ENCODE measurements around the gene SORBS2.

Gene SORBS2

DNA sequence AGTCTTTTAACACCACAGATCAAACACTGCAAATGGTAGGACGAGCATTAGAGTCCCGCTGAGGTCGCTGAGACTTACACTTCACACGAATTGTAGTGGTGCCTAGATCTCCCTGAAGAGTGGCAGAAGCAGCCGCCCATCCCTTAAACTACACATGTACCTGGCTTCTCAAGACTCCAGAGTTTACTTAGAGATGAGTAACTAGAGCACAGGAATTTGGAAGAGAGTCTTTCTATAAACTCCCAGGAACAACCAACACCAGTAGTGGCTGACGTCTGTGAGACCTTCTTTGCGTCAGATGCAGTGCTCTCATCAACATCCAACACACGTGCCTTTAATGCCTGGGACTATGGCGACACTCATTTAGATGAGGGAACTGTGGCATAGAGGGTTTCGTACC, 12.6 kb downstream of the SORBS2 start:
- DNase-seq (ENCODE audit: low spot score) (no peak), ATAC-seq (ENCODE audit: low read depth) (no peak)
- no peaks in the 10 kb centered on the region for H3K27me3 ChIP-seq (ENCODE audit: insufficient read depth, poor library complexity, severe bottlenecking)
- no peaks in the 10 kb centered on the region for H3K36me3 ChIP-seq (ENCODE audit: low read depth)
- no peak overlapping the region for H3K4me3 ChIP-seq (ENCODE audit: severe bottlenecking)
- H3K4me1 ChIP-seq (ENCODE audit: insufficient read depth, poor library complexity, severe bottlenecking) = no peaks in the 10 kb centered on the region
- H3K9me3 ChIP-seq (ENCODE audit: severe bottlenecking) = no peaks in the 10 kb centered on the region
- no peak overlapping the region for H3K27ac ChIP-seq (ENCODE audit: poor library complexity, severe bottlenecking)
- TF ChIP-seq, protein P1, sequence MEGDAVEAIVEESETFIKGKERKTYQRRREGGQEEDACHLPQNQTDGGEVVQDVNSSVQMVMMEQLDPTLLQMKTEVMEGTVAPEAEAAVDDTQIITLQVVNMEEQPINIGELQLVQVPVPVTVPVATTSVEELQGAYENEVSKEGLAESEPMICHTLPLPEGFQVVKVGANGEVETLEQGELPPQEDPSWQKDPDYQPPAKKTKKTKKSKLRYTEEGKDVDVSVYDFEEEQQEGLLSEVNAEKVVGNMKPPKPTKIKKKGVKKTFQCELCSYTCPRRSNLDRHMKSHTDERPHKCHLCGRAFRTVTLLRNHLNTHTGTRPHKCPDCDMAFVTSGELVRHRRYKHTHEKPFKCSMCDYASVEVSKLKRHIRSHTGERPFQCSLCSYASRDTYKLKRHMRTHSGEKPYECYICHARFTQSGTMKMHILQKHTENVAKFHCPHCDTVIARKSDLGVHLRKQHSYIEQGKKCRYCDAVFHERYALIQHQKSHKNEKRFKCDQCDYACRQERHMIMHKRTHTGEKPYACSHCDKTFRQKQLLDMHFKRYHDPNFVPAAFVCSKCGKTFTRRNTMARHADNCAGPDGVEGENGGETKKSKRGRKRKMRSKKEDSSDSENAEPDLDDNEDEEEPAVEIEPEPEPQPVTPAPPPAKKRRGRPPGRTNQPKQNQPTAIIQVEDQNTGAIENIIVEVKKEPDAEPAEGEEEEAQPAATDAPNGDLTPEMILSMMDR (IDR thresholded peaks at IDR 0.05; ENCODE audit: poor library complexity, severe bottlenecking) = no peak

DNA sequence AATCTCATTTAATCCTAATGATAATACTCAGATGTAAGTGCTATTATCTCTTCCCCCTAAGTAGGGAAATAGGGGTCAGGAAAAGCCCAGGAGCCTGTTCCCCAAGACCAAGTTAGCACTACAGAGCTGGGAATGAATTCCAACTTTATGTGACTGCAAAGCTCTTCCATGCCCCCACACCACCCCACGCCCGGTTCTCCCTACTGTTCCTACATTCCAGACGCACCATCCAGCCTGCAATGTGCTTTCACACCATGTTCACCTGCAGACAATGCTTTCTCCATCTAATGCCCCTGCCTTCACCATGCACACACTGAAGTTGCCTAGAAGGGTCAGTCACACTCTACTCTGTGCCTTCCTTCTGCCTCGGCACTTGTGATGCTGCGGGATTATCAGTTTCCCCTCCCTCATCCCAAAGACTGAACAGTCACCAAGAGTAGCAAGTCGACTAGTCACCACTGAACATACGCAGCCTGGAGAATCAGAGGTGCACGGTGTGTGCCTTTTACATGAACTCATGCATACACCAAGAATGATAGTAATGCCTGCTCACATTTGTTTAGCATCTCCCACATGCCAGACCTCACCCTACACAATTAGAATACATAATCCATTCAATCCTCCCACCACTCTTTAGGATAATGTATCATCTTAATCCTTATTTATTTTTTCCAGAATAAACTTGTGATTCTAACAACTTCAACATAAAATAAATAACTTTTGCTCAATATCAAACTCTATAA, 14.2 kb downstream of the SORBS2 start:
- no peaks in the 10 kb centered on the region for H3K9me3 ChIP-seq (ENCODE audit: severe bottlenecking)
- no peak overlapping the region for H3K4me3 ChIP-seq (ENCODE audit: severe bottlenecking)
- H3K27me3 ChIP-seq (ENCODE audit: insufficient read depth, poor library complexity, severe bottlenecking) = no peaks in the 10 kb centered on the region
- H3K4me1 ChIP-seq (ENCODE audit: insufficient read depth, poor library complexity, severe bottlenecking) = peaks cover 7% of the 10 kb centered on the region
- DNase-seq (ENCODE audit: low spot score) (no peak), ATAC-seq (ENCODE audit: low read depth) (no peak)
- TF ChIP-seq, protein P1 (IDR thresholded peaks at IDR 0.05; ENCODE audit: poor library complexity, severe bottlenecking) = no peak
- H3K27ac ChIP-seq (ENCODE audit: poor library complexity, severe bottlenecking) = no peak overlapping the region
- H3K36me3 ChIP-seq (ENCODE audit: low read depth) = no peaks in the 10 kb centered on the region

GRCh38 chr4:185797018-185797417, 15.0 kb downstream of the SORBS2 start:
- no peak for ATAC-seq (ENCODE audit: low read depth)
- TF ChIP-seq, protein P1 (IDR thresholded peaks at IDR 0.05; ENCODE audit: poor library complexity, severe bottlenecking) = no peak
- Histone ChIP-seq H3K27ac (ENCODE audit: poor library complexity, severe bottlenecking) (no peak overlapping the region), H3K4me3 (ENCODE audit: severe bottlenecking) (no peak overlapping the region), H3K36me3 (ENCODE audit: low read depth) (no peaks in the 10 kb centered on the region), H3K4me1 (ENCODE audit: insufficient read depth, poor library complexity, severe bottlenecking) (peaks cover 13% of the 10 kb centered on the region), H3K9me3 (ENCODE audit: severe bottlenecking) (no peaks in the 10 kb centered on the region), H3K27me3 (ENCODE audit: insufficient read depth, poor library complexity, severe bottlenecking) (no peaks in the 10 kb centered on the region)
- no peak for DNase-seq (ENCODE audit: low spot score)

DNA sequence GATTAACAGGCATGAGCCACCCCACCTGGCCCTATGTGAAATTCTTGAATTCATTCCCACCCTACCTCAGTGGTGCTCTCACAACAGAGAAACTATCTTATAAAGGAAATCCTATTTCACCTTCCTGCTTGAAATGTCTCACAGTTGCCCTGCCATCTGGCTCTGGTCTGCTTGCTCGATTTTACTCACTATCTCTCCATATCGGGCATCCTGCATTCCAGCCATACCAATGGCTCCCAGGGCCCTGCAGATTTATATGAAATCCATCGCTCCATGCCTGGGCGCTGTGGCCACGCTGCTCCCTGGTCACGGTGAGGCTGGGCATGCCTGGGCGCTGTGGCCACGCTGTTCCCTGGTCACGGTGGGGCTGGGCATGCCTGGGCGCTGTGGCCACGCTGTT, 15.8 kb downstream of the SORBS2 start:
- Histone ChIP-seq H3K4me3 (ENCODE audit: severe bottlenecking) (no peak overlapping the region), H3K27me3 (ENCODE audit: insufficient read depth, poor library complexity, severe bottlenecking) (no peaks in the 10 kb centered on the region), H3K36me3 (ENCODE audit: low read depth) (no peaks in the 10 kb centered on the region), H3K4me1 (ENCODE audit: insufficient read depth, poor library complexity, severe bottlenecking) (peaks cover 13% of the 10 kb centered on the region), H3K27ac (ENCODE audit: poor library complexity, severe bottlenecking) (no peak overlapping the region), H3K9me3 (ENCODE audit: severe bottlenecking) (no peaks in the 10 kb centered on the region)
- ATAC-seq (ENCODE audit: low read depth) (no peak), DNase-seq (ENCODE audit: low spot score) (no peak)
- TF ChIP-seq, protein P1 (IDR thresholded peaks at IDR 0.05; ENCODE audit: poor library complexity, severe bottlenecking) = no peak

DNA sequence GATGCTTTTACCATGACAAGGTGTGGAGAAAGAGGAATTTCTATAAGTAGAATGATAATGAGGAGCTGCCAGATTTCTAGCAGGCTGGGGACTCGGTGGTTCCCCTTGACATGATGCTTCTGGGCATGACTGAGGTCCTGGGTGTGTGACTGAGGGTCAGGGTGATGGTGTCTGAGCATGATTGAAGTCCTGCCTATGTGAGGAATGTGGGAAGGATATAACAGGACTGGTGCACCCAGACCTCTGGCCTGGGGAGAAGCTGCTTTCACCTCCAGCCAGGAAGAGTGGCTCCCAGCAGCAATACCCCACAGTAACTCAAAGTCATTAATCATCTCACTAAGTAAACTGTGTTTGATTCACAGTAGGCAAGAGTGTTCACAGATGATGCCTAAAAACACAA, 17.4 kb downstream of the SORBS2 start:
- Histone ChIP-seq H3K36me3 (ENCODE audit: low read depth) (no peaks in the 10 kb centered on the region), H3K27ac (ENCODE audit: poor library complexity, severe bottlenecking) (no peak overlapping the region), H3K4me3 (ENCODE audit: severe bottlenecking) (no peak overlapping the region), H3K9me3 (ENCODE audit: severe bottlenecking) (no peaks in the 10 kb centered on the region), H3K27me3 (ENCODE audit: insufficient read depth, poor library complexity, severe bottlenecking) (no peaks in the 10 kb centered on the region), H3K4me1 (ENCODE audit: insufficient read depth, poor library complexity, severe bottlenecking) (peaks cover 13% of the 10 kb centered on the region)
- TF ChIP-seq, protein P1 (IDR thresholded peaks at IDR 0.05; ENCODE audit: poor library complexity, severe bottlenecking) = no peak
- ATAC-seq (ENCODE audit: low read depth) (no peak; the same call in 2 of the 3 replicates), DNase-seq (ENCODE audit: low spot score) (no peak)

All from RWPE2 (cell line).